HEK293 (cell line): ENCODE results near the gene TM2D1.

Experiments
- CTCF ChIA-PET: fragments of 350-600 bp; formaldehyde crosslinking; extraction: SDS; loops from one replicate; lab custom pipeline; 2021; ENCODE audit warnings: antibody characterized with exemption; lab: Yijun Ruan, JAX
- POLR2A ChIA-PET: fragments of 300-600 bp; formaldehyde crosslinking; extraction: SDS; loops from one replicate; lab custom pipeline; 2020; ENCODE audit warnings: antibody characterized with exemption, inconsistent platforms; lab: Yijun Ruan, JAX
- H3K27ac ChIP-seq: fragments of 200-500 bp; sonication (Bioruptor generic); 2 replicates; pipeline ENCODE4 v1.5.1; 2014; ENCODE audit warnings: low read depth, low read length, control low read depth, inconsistent platforms; ENCODE audit errors: extremely low read depth
- H3K36me3 ChIP-seq, 2 experiments: fragments of 200-500 bp in 1 of 2; sonication (Bioruptor generic) in 1 of 2; 1 replicate in 1 of 2; 2 replicates in 1 of 2; pipeline ENCODE4 v1.5.1; 2014 to 2017; ENCODE audit warnings: inconsistent platforms in 2 of 2, low read length in 2 of 2; ENCODE audit not compliant: control insufficient read depth in 2 of 2, insufficient read depth in 1 of 2
- H3K4me1 ChIP-seq: fragments of 200-500 bp; sonication (Bioruptor generic); 2 replicates; pipeline ENCODE4 v1.5.1; 2014; ENCODE audit warnings: mild to moderate bottlenecking, low read length, inconsistent platforms; ENCODE audit not compliant: control insufficient read depth, insufficient read depth
- H3K4me3 ChIP-seq: 2 replicates; pipeline ENCODE4 v1.5.1; 2011; ENCODE audit warnings: low read depth, mild to moderate bottlenecking, control low read depth, low read length, moderate library complexity
- H3K9me3 ChIP-seq: fragments of 200-500 bp; sonication (Bioruptor generic); 2 replicates; pipeline ENCODE4 v1.5.1; 2014; ENCODE audit warnings: low read depth, low read length, inconsistent platforms; ENCODE audit not compliant: control insufficient read depth, insufficient read depth
- CTCF ChIP-seq: fragments of 450-650 bp; formaldehyde crosslinking; IDR thresholded peaks from 2 replicates; pipeline ENCODE4 v1.5.1; 2016; ENCODE audit warnings: missing biosample characterization, missing genetic modification characterization
- HOXD13 ChIP-seq: sonication (generic); formaldehyde crosslinking; IDR thresholded peaks from 2 replicates; pipeline ENCODE4 v1.8.0; 2022; ENCODE audit warnings: missing genetic modification reagents, borderline replicate concordance
- IKZF3 ChIP-seq: fragments of 450-650 bp; IDR thresholded peaks from 2 replicates; pipeline ENCODE4 v1.5.0; 2018; ENCODE audit warnings: missing biosample characterization, mild to moderate bottlenecking, missing genetic modification characterization, moderate library complexity
- KLF7 ChIP-seq: fragments of 450-650 bp; formaldehyde crosslinking; IDR thresholded peaks from 2 replicates; pipeline ENCODE4 v1.5.1; 2016; ENCODE audit warnings: missing biosample characterization, missing genetic modification characterization, borderline replicate concordance
- MEIS1 ChIP-seq: sonication (generic); formaldehyde crosslinking; IDR thresholded peaks from 2 replicates; pipeline ENCODE4 v1.8.1; 2022; ENCODE audit warnings: missing genetic modification reagents, mild to moderate bottlenecking, borderline replicate concordance
- SCRT2 ChIP-seq: fragments of 450-650 bp; formaldehyde crosslinking; IDR thresholded peaks from 2 replicates; pipeline ENCODE4 v1.5.1; 2016; ENCODE audit warnings: missing biosample characterization, missing genetic modification characterization
- SP7 ChIP-seq: fragments of 450-650 bp; formaldehyde crosslinking; IDR thresholded peaks from 2 replicates; pipeline ENCODE4 v1.5.1; 2016; ENCODE audit warnings: missing biosample characterization, missing genetic modification characterization
- ZBTB1 ChIP-seq: fragments of 450-650 bp; formaldehyde crosslinking; IDR thresholded peaks from 2 replicates; pipeline ENCODE4 v1.5.1; 2016; ENCODE audit warnings: missing biosample characterization, missing genetic modification characterization
- ZBTB20 ChIP-seq: fragments of 450-650 bp; formaldehyde crosslinking; IDR thresholded peaks from 2 replicates; pipeline ENCODE4 v1.5.1; 2016; ENCODE audit warnings: missing biosample characterization, missing genetic modification characterization
- ZBTB6 ChIP-seq: fragments of 450-650 bp; formaldehyde crosslinking; IDR thresholded peaks from 2 replicates; pipeline ENCODE4 v1.5.1; 2017; ENCODE audit warnings: missing biosample characterization, missing genetic modification characterization
- ZNF140 ChIP-seq: fragments of 450-650 bp; formaldehyde crosslinking; IDR thresholded peaks from 2 replicates; pipeline ENCODE4 v1.5.1; 2016; ENCODE audit warnings: missing biosample characterization, missing genetic modification characterization
- ZNF148 ChIP-seq: fragments of 450-650 bp; formaldehyde crosslinking; IDR thresholded peaks from 2 replicates; pipeline ENCODE4 v1.5.0; 2017; ENCODE audit warnings: missing biosample characterization, missing genetic modification characterization, borderline replicate concordance
- ZNF16 ChIP-seq: fragments of 450-650 bp; formaldehyde crosslinking; IDR thresholded peaks from 2 replicates; pipeline ENCODE4 v1.5.1; 2016; ENCODE audit warnings: low read depth, missing biosample characterization, missing genetic modification characterization
- ZNF174 ChIP-seq: fragments of 450-650 bp; formaldehyde crosslinking; IDR thresholded peaks from 2 replicates; pipeline ENCODE4 v1.5.0; 2017; ENCODE audit warnings: missing biosample characterization, mild to moderate bottlenecking, missing genetic modification characterization
- ZNF2 ChIP-seq: fragments of 450-650 bp; formaldehyde crosslinking; IDR thresholded peaks from 2 replicates; pipeline ENCODE4 v1.5.1; 2016; ENCODE audit warnings: missing biosample characterization, missing genetic modification characterization
- ZNF223 ChIP-seq: fragments of 450-650 bp; formaldehyde crosslinking; IDR thresholded peaks from 2 replicates; pipeline ENCODE4 v1.5.1; 2016; ENCODE audit warnings: missing biosample characterization, missing genetic modification characterization
- ZNF274 ChIP-seq, 2 experiments: fragments of 200-500 bp in 1 of 2; fragments of 450-650 bp in 1 of 2; sonication (Bioruptor generic) in 1 of 2; formaldehyde crosslinking in 1 of 2; IDR thresholded peaks; 2 replicates each; pipeline versions ENCODE4 v1.5.1 to v1.6.1; 2014 to 2016; ENCODE audit warnings: borderline replicate concordance in 1 of 2, inconsistent platforms in 1 of 2, low read length in 1 of 2, missing biosample characterization in 1 of 2, missing genetic modification characterization in 1 of 2
- ZNF302 ChIP-seq: fragments of 450-650 bp; formaldehyde crosslinking; IDR thresholded peaks from 2 replicates; pipeline ENCODE4 v1.5.1; 2016; ENCODE audit warnings: missing biosample characterization, missing genetic modification characterization, low read depth
- ZNF404 ChIP-seq: fragments of 450-650 bp; formaldehyde crosslinking; IDR thresholded peaks from 2 replicates; pipeline ENCODE4 v1.5.1; 2017; ENCODE audit warnings: missing biosample characterization, missing genetic modification characterization
- ZNF501 ChIP-seq: fragments of 450-650 bp; formaldehyde crosslinking; IDR thresholded peaks from 2 replicates; pipeline ENCODE4 v1.5.1; 2016; ENCODE audit warnings: missing biosample characterization, missing genetic modification characterization
- ZNF518A ChIP-seq: fragments of 450-650 bp; formaldehyde crosslinking; conservative IDR thresholded peaks from 2 replicates; pipeline ENCODE4 v1.5.1; 2016; ENCODE audit warnings: low read depth, missing biosample characterization, missing genetic modification characterization
- ZNF560 ChIP-seq: fragments of 450-650 bp; formaldehyde crosslinking; IDR thresholded peaks from 2 replicates; pipeline ENCODE4 v1.5.1; 2017; ENCODE audit warnings: missing biosample characterization, missing genetic modification characterization, borderline replicate concordance
- ZNF580 ChIP-seq: fragments of 450-650 bp; formaldehyde crosslinking; IDR thresholded peaks from 2 replicates; pipeline ENCODE4 v1.5.1; 2016; ENCODE audit warnings: missing biosample characterization, missing genetic modification characterization
- ZNF596 ChIP-seq: fragments of 450-650 bp; IDR thresholded peaks from 2 replicates; pipeline ENCODE4 v1.5.0; 2018; ENCODE audit warnings: missing biosample characterization, mild to moderate bottlenecking, missing genetic modification characterization, moderate library complexity
- ZNF600 ChIP-seq: fragments of 450-650 bp; formaldehyde crosslinking; IDR thresholded peaks from 2 replicates; pipeline ENCODE4 v1.5.1; 2016; ENCODE audit warnings: missing biosample characterization, missing genetic modification characterization
- ZNF791 ChIP-seq: fragments of 450-650 bp; formaldehyde crosslinking; IDR thresholded peaks from 2 replicates; pipeline ENCODE4 v1.5.1; 2016; ENCODE audit warnings: missing biosample characterization, missing genetic modification characterization

TM2D1 gene

GRCh38 chr1:61724813-61725694, at the start of gene TM2D1:
Gene TM2D1 (minus strand): TSS chr1:61725141. CDS start chr1:61725120, 21 bp downstream.
- H3K4me1 ChIP-seq = no peaks in the 10 kb centered on the region
- H3K27ac ChIP-seq = peak within 1 kb of the TSS; percentile 81
- H3K36me3 ChIP-seq = peaks cover 6 to 7% of the 10 kb centered on the region in 2 experiments; a peak in 2 of 3 replicates
- POLR2A ChIA-PET = interaction anchor here (0.7 to 1.1 kb wide), 2 partner anchors 18 to 34 kb away, joined by 3 to 9 read pairs; no protein-coding TSS in a partner anchor
- no peaks in the 10 kb centered on the region for H3K9me3 ChIP-seq
- CTCF ChIA-PET = no interaction called here
- H3K4me3 ChIP-seq = peak within 1 kb of the TSS; percentile 66
- TF ChIP-seq HOXD13 = no peak
- peak; percentile 64 for TF ChIP-seq IKZF3
- TF ChIP-seq ZNF404 (tag by site-specific recombination) = no peak
- TF ChIP-seq ZNF580 (tag by site-specific recombination) = no peak; the same call in 1 of the 2 replicates
- TF ChIP-seq ZNF174 (tag by site-specific recombination) = no peak
- TF ChIP-seq MEIS1 (CRISPR knock-in tag) = no peak
- TF ChIP-seq ZBTB6 (tag by site-specific recombination) = 0 out of 2 replicates have a peak, but pooled peaks have one; percentile 8
- no peak for TF ChIP-seq ZNF596
- TF ChIP-seq CTCF = no peak; the same call in 1 of the 2 replicates
- TF ChIP-seq KLF7 (tag by site-specific recombination) = peak; percentile 98
- no peak for TF ChIP-seq ZBTB1 (tag by site-specific recombination)
- peak; percentile 81; the same call in 1 of the 2 replicates for TF ChIP-seq SP7
- no peak for TF ChIP-seq ZNF791 (tag by site-specific recombination)
- TF ChIP-seq ZNF2 (tag by site-specific recombination) = peak; percentile 71
- peak; percentile 84 for TF ChIP-seq ZNF501 (tag by site-specific recombination)
- no peak for TF ChIP-seq ZNF223 (tag by site-specific recombination)
- no peak for TF ChIP-seq ZNF274 (IDR thresholded peaks at IDR 0.05; ENCODE audit: low read length)
- no peak for TF ChIP-seq ZNF274 (tag by site-specific recombination; IDR thresholded peaks at IDR 0.05; ENCODE audit: borderline replicate concordance)
- TF ChIP-seq SCRT2 (tag by site-specific recombination) = peak; percentile 98
- TF ChIP-seq ZNF148 (tag by site-specific recombination) = no peak
- TF ChIP-seq ZNF560 (tag by site-specific recombination) = no peak
- peak; percentile 74; the same call in 1 of the 2 replicates for TF ChIP-seq ZNF600
- TF ChIP-seq ZNF302 = no peak
- TF ChIP-seq ZNF140 (tag by site-specific recombination) = no peak
- no peak for TF ChIP-seq ZNF16 (tag by site-specific recombination)
- peak; percentile 51; the same call in 1 of the 2 replicates for TF ChIP-seq ZBTB20 (tag by site-specific recombination)
- peak; percentile 80 for TF ChIP-seq ZNF518A (tag by site-specific recombination)
